ENCODE measurements around the gene TMED8. TPM values are rescaled to one million over a fixed set of nuclear protein-coding genes. Genes with fewer than 3 reads are reported as not detected.

The TMED8 gene
- total RNA-seq (2022; extraction: Qiagen RNA extraction; ENCODE audit: low read depth): 6.7 to 9.8 TPM (median 9.2 TPM) in 5 replicates

GRCh38 chr14:77376771-77377501, at the start of gene TMED8, which contains the start of gene SAMD15:
TMED8 (minus strand) TSS chr14:77377094; CDS start chr14:77377053, 41 bp downstream.
SAMD15 (plus strand) TSS chr14:77377379; CDS start chr14:77377419, 40 bp downstream.

GRCh38 chr14:77423423-77423822, 46.5 kb upstream of the TMED8 start, which contains the start of gene NOXRED1:
NOXRED1 (minus strand) TSS chr14:77423523; CDS start chr14:77422889, 634 bp downstream.

GRCh38 chr14:77320238-77320935, 56.5 kb downstream of the TMED8 start, which contains the start of gene POMT2:
POMT2 (minus strand) TSS chr14:77320883; CDS start chr14:77320681, 202 bp downstream.

Other genes starting within 250 kb of the TMED8 start
- 0.29 to 0.36 TPM (median 0.33 TPM) in 5 replicates for gene ZDHHC22, start 235.3 kb downstream of the TMED8 start, total RNA-seq (2022; extraction: Qiagen RNA extraction; ENCODE audit: low read depth)
- 0.53 to 1.0 TPM (median 0.81 TPM) in 5 replicates for gene TMEM63C, start 195.3 kb downstream of the TMED8 start, total RNA-seq (2022; extraction: Qiagen RNA extraction; ENCODE audit: low read depth)
- gene NGB, start 105.9 kb downstream of the TMED8 start, total RNA-seq (2022; extraction: Qiagen RNA extraction; ENCODE audit: low read depth): 0.08 TPM in 1 of 5 replicates, not detected in the others
- gene POMT2, start 56.2 kb downstream of the TMED8 start, total RNA-seq (2022; extraction: Qiagen RNA extraction; ENCODE audit: low read depth): 25.3 to 38.3 TPM (median 35.7 TPM) in 5 replicates
- 30.2 to 37.8 TPM (median 34.0 TPM) in 5 replicates for gene GSTZ1, start 56.1 kb downstream of the TMED8 start, total RNA-seq (2022; extraction: Qiagen RNA extraction; ENCODE audit: low read depth)
- gene SAMD15, start 285 bp upstream of the TMED8 start, total RNA-seq (2022; extraction: Qiagen RNA extraction; ENCODE audit: low read depth): 2.2 to 2.8 TPM (median 2.4 TPM) in 5 replicates
- 0.07 to 0.14 TPM (median 0.13 TPM) in 3 of 5 replicates, not detected in the others for gene NOXRED1, start 46.4 kb upstream of the TMED8 start, total RNA-seq (2022; extraction: Qiagen RNA extraction; ENCODE audit: low read depth)
- gene VIPAS39, start 80.5 kb upstream of the TMED8 start, total RNA-seq (2022; extraction: Qiagen RNA extraction; ENCODE audit: low read depth): 10.5 to 16.0 TPM (median 14.0 TPM) in 5 replicates
- gene AHSA1, start 81.0 kb upstream of the TMED8 start, total RNA-seq (2022; extraction: Qiagen RNA extraction; ENCODE audit: low read depth): 256 to 286 TPM (median 280 TPM) in 5 replicates
- 0.30 to 0.64 TPM (median 0.49 TPM) in 5 replicates for gene ISM2, start 121.7 kb upstream of the TMED8 start, total RNA-seq (2022; extraction: Qiagen RNA extraction; ENCODE audit: low read depth)
- 25.7 to 32.9 TPM (median 28.0 TPM) in 5 replicates for gene SPTLC2, start 239.5 kb upstream of the TMED8 start, total RNA-seq (2022; extraction: Qiagen RNA extraction; ENCODE audit: low read depth)

All from A549 treated with DMSO at 1 μM for 4 hours (cell line).